Epithelial cell of prostate (primary cell): Measurements from ENCODE around the gene MICALL2.

ENCODE experiments used
- DNase-seq: peaks from one replicate; pipeline ENCODE4 v3.0.0-alpha.2; 2011; ENCODE audit warnings: low read depth, low spot score
- H3K27ac ChIP-seq: fragments of 450-650 bp; 2 replicates; pipeline ENCODE4 v1.5.1; 2017; ENCODE audit warnings: mild to moderate bottlenecking

MICALL2 gene

DNA sequence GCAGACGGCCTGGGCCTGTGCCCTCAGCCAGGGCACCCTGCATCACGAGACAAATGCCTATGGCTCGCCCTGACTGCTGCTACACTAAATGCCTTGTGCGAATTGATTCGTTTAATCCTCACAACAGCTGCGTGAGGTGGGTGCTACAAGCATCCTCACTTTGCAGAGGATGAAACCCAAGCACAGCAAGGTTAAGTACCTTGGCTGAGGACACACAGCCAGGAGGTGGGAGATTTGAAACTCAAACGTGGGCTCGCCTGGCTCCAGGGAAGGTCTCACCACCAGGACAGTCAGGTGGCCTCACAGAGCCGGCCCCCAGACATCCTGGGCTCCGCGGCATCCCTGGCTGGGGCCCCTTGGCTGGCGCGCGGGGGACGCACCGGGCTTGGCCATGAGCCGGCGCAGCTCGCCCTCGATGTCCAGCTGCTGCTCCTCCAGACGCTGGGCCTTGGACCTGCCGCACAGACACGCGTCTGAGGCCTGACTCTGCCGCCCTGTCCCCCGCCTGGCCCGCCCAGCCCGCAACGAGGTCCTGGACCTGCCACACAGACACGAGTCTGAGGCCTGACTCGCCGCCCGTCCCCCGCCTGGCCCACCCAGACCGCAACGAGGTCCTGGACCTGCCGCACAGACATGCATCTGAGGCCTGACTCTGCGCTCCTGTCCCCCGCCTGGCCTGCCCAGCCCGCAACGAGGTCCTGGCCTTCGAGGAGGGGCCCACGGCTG lies 22.0 kb downstream of the MICALL2 start:
- H3K27ac ChIP-seq = no peak overlapping the region
- DNase-seq = no peak

GRCh38 chr7:1436608-1437007 lies 22.7 kb downstream of the MICALL2 start:
- DNase-seq = no peak
- no peak overlapping the region for H3K27ac ChIP-seq

- no peak for DNase-seq
- H3K27ac ChIP-seq = no peak overlapping the region
Measured at GRCh38 chr7:1434891-1435670, 24.2 kb downstream of the MICALL2 start.

DNA sequence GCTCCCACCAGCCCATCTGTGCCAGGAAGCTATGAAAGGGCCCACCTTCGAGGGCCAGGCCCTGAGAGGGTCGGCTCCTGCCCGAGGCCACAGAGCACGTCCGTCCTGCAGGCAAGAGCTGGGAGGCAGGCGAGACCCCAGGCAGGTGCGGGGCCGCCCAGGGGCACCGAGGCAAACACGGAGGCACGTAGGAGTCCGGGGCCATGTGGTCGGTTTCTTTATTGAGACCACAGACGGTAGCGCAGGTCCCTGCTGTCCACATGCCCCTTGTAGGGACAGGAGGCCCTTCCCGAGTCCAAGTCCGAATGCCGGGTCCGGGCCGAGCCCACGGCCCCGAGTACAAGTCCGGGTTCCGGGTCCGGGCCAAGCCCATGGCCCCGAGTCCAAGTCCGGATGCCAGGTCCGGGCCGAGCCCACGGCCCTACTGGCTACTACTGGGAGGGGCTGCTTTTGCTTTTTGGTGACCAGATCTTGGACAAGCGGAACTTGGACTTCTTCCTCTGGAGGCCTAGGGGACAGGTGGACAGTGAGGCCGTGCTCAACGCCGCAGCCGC lies 25.0 kb downstream of the MICALL2 start:
- no peak for DNase-seq
- no peak overlapping the region for H3K27ac ChIP-seq

DNA sequence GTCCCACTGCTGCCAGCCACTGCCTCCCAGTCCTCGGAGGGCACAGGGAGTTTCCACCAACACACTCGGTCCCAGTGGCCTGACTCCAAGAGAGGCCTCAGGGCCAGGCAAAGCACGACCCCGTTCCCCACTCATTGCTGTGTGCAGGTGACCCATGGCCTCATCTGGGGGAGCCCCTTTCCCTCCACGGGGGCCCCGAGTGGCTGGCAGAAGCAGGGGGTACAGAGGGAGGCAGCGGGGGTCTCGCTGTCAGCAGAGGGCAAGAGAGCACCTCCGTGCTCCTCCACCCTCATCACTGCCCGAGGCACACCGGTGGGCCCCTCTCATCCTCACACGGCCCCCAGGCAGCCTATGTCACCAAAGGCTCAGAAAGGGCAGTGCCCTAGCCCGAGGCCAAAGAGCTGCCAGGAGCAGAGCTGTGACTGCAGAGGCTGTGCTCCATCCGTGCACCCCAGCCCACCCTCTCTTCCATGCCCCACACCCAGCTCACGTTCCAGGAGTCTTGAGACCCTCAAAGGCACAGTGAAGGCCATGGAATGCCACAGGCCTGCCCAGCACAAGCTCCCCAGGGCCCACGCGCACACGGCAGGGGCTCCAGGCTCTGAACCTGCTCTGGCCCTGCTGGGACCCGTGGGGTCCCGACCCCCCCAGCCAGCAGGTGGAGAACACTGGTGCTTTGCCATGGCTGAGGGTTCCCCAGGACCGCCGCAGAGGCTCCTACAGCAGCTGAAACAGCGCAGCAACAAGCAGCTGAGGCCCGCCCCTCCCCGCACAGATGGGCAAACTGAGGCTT lies 25.9 kb downstream of the MICALL2 start:
- DNase-seq = no peak
- no peak overlapping the region for H3K27ac ChIP-seq

DNA sequence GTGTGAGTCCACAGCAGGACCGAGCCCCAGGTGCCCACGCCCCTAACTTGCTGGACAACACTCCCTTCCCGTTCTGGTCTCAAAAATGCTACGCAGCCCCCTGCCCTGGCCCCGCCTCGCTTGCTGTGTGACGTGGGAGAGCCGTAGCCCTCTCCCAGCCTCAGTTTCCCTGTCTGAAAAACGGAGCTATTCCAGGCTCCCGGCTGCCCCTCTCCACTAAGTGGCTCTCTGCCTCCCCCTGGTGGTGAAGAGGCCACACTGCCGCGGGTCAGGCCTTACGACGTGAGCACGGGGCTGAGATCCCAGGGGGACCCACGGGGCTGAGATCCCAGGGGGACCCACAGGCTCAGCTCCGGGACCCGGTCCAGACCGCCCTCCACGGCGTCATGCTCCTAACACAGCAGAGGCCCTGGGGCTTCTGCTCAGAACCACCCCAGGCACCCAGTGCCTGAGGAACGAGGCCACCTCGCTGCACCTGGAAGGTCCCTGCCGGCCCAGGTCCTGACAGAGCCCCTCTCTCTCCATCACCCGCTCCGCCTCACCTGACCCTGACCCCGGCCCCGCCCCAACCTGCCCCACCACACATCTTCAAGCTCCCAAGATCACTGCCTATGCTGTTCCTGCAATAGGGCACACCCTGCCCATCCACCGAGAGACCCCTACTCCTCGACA lies 26.7 kb downstream of the MICALL2 start:
- DNase-seq = no peak
- no peak overlapping the region for H3K27ac ChIP-seq

GRCh38 chr7:1431634-1432380 lies 27.5 kb downstream of the MICALL2 start:
- no peak overlapping the region for H3K27ac ChIP-seq
- DNase-seq = no peak

DNA sequence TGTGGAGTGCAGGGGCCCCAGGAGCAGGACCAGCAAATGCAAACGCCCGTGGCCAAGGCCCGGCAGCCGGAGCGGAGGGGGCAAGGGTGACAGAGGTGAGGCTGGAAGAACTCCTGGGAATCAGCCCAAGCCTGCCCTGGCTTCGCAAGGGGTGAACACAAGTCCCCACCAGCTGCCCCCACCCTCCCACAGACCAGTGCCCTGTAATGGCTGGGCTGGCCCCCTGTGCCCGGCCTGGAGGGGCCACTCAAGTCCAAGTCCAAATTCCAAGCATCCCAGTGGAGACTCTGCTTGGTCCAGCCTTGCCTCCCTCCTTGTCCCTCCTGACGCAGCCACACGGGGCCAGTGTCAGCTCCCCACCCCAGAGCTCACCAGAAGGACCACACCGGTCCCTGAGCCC lies 28.0 kb downstream of the MICALL2 start:
- no peak overlapping the region for H3K27ac ChIP-seq
- DNase-seq = no peak

DNA sequence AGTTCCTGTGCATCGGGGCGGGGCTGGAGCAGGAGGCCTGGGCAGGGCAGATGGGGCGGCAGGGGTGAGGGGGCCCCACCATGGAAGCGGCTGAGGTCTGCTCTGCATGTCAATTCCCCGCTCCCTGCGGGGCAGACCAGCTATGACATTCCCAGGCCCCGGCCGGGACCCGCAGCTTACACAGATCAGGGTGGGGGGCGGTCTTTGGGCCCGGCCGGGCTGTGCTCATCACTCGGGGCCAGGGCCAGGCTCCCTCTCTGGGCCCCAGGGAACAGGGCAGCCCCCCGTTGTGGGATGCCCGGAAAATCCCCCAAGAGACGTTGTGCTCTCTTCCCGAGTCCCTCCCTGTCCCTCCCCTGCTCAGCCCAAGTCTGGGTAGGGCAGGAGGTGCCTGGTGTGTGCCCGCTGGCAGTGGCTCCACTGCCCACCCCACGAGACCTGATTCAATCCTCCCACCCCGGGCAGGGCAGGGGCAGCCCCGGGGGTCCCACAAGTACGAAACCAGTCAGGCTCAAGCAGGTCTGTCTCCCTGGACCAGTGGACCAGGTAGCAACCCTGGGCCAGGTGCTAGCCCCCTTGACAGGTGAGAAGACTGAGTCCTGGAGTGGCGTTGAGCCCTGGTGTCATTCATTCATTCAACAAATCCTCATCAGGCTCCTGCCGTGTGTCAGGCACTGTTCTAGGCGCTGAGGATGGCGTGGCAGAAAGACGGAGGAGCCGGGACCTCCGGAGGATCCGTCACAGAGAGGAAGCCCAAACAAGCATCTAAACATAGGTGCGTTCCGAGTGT lies 29.0 kb downstream of the MICALL2 start:
- no peak for DNase-seq
- H3K27ac ChIP-seq = no peak overlapping the region

- no peak overlapping the region for H3K27ac ChIP-seq
- DNase-seq = no peak
Measured at GRCh38 chr7:1428941-1429501, 30.2 kb downstream of the MICALL2 start.

DNA sequence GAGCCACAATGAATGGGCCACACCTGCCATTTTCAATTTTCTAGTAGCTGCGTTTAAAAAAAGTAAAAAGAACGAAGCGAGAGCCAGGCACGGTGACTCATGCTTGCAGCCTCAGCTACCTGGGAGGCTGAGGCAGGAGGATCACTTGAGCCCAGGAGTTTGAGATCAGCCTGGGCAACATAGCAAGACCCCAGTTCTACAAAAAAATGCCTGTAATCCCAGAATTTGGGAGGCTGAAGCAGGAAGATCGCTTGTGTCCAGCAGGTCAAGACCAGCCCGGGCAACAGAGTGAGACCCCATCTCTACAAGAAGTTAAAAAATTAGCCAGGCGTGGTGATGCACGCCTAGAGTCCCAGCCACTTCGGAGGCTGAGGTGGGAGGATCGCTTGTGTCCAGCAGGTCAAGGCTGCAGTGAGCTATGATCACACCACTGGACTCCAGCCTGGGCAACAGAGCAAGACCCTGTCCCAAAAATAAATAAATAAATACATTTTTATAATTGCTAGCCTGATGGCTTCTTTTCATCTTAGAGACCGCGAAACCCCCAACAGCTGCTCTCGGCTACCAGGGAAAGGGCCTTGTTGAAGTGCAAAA lies 32.1 kb downstream of the MICALL2 start:
- no peak for DNase-seq
- H3K27ac ChIP-seq = no peak overlapping the region

- DNase-seq = no peak
- H3K27ac ChIP-seq = no peak overlapping the region
Measured at GRCh38 chr7:1426474-1426873, 32.8 kb downstream of the MICALL2 start.

- no peak overlapping the region for H3K27ac ChIP-seq
- DNase-seq = no peak
Measured at GRCh38 chr7:1425292-1426136, 33.8 kb downstream of the MICALL2 start.

DNA sequence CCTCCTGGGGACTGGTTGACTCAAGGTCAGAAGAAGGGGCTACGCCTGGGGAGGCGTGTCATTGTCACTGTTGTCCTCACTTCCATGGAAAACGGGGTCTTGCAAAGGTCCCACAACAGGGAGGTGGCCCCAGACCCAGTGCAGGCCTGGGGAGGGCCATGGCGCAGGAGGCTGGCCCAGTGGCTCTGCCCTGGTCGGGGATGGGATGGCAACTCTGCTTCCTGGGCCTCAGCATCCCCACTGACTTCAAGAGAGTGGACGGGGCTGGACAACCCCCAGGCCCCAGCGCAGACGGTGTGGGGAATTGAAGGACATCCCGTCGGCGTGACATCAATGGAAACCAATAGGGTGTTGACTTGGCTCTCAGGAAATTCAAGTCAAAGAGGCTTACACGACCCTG lies 35.2 kb downstream of the MICALL2 start:
- DNase-seq = no peak
- no peak overlapping the region for H3K27ac ChIP-seq

DNA sequence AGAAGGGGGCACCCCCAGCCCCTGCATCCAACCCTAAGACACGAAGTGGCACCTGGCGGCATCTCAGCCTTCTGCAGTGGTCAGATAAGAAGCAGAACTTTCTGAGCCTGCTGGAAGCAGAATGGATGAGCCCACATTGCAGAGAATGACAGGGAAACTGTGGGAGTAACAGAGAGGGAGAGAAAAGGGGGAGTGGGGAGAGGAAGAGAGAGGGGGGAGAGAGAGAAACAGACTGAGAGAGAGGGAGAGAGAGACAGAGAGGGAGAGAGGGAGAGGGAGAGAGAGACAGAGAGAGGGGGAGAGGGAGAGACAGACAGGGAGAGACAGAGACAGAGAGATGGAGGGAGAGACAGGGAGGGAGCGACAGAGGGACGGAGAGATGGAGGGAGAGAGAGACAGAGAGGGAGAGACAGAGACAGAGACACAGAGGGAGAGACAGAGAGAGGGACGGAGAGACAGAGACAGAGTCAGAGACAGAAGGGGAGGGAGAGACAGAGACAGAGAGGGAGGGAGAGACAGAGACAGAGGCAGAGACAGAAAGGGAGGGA lies 35.9 kb downstream of the MICALL2 start:
- no peak overlapping the region for H3K27ac ChIP-seq
- DNase-seq = no peak

GRCh38 chr7:1422512-1423263 lies 36.6 kb downstream of the MICALL2 start:
- DNase-seq = no peak
- no peak overlapping the region for H3K27ac ChIP-seq
